HG02970 (cell line): Measurements from ENCODE around the gene MFNG.
"Not testable (repeated sequence)": the region's sequence is repeated elsewhere in the genome, so short reads cannot be mapped to it uniquely, and the experiment has no call there.

Experiments used
- ATAC-seq: cut with Tn5 transposase; IDR thresholded peaks from one replicate; pipeline ENCODE4 v1.9.1; 2021; ENCODE audit warnings: mild to moderate bottlenecking, moderate library complexity, moderate number of reproducible peaks; ENCODE audit not compliant: unreplicated experiment, low FRiP score

MFNG gene, protein sequence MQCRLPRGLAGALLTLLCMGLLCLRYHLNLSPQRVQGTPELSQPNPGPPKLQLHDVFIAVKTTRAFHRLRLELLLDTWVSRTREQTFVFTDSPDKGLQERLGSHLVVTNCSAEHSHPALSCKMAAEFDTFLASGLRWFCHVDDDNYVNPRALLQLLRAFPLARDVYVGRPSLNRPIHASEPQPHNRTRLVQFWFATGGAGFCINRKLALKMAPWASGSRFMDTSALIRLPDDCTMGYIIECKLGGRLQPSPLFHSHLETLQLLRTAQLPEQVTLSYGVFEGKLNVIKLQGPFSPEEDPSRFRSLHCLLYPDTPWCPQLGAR

DNA sequence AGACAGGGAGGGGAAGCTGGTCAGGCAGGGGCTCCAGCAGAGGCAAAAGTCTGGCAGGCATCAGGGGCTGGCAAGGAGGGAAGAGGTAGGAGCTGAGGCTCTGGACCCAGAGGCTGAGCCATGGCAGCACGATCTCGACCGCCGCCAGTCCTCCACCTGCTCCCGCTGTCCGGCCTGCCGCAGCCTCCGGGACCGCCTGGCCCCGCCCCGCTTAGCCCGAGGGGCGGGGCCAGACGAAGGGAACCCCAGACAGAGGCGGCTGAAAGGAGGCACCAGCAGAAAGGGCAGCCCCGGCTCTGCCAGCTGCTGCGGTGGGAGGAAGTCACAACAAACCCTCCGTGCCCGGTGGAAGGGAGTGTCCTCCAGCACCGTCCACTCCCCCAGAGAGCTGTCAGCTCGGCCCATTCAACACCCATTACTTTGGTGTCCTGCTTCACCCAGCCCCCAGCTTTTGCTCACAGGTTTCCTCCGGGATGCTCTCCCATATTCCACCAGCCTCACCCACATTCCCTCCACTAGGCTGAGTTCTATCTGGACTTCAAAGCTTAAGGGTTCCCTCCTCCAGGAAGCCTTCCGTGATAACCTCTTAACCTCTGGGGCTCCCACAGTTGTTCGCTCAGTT lies at the start of gene MFNG:
Gene MFNG, minus strand, starts transcription at position 161 of the 622 bp plus-strand sequence. CDS start 207 bp downstream, outside the sequence.
- peak; percentile 50 for ATAC-seq

DNA sequence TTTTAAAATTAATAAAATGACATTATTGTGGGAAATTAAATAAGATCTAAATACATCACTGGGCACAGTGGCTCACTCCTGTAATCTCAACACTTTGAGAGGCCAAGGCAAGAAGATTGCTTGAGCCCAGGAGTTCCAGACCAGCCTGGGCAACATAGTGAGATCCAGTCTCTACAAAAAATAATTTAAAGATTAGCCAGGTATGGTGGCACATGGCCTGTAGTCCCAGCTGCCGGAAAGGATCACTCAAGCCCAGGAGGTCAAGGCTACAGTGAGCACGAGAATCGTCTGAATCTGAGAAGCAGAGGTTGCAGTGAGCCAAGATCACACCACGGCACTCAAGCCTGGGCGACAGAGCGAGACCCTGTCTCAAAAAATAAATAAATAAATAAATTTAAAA lies 49.0 kb upstream of the MFNG start:
- no peak for ATAC-seq

- no peak for ATAC-seq
Observed at GRCh38 chr22:37534445-37534844, 48.3 kb upstream of the MFNG start.

GRCh38 chr22:37533995-37534394 lies 47.8 kb upstream of the MFNG start:
- no peak for ATAC-seq

- ATAC-seq: no peak
Observed at GRCh38 chr22:37529652-37530345, 43.6 kb upstream of the MFNG start.

- not testable (repeated sequence) for ATAC-seq
Observed at GRCh38 chr22:37527952-37528351, 41.8 kb upstream of the MFNG start.

DNA sequence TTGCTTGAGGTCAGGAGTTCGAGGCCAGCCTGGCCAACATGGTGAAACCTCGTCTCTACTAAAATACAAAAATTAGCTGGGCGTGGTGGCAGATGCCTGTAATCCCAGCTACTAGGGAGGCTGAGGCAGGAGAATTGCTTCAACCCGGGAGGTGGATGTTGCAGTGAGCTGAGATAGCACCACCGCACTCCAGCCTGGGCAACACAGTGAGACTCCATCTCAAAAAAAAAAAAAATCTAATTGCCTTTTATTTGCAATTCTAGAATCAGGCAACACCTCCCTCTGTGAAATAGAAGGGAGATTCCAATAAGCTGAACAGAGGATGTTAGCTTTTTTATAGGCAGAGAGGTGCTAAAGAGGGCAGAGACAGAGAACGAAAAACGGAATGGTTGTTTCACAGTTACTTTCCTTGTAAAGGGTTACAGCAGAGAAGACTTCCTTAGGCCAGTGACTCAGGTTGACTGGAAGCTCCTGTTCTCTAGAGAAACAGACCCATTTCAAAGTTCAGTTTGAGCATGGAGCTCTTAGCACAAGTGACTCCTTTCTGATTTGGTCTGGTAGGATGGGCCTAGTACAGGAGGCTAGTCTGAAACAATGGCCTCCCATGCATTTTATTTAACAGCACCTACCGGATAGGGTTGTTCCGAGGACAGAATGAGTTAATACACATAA lies 41.0 kb upstream of the MFNG start:
- ATAC-seq: not testable (repeated sequence)

DNA sequence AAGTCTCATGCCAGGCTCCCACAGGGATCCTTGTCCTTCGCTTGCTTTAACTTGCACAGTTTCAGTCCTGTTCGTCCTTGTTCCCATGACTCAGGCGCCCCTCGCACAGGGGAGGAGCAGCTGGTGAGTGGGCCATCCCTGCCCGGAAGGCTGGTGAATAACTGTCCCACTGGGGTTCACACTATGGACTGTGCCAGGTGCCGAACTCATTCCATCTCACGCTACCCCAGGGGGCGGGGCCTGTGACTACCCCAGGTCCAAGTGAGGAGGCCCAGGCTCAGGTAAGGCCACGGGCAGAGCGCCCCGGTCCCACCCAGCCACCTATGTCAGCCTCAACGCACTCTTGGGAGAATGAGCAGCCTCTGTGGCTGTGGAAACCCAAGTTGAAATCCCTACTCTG lies 40.2 kb upstream of the MFNG start:
- ATAC-seq: no peak

GRCh38 chr22:37525746-37526350 lies 39.7 kb upstream of the MFNG start:
- no peak for ATAC-seq

DNA sequence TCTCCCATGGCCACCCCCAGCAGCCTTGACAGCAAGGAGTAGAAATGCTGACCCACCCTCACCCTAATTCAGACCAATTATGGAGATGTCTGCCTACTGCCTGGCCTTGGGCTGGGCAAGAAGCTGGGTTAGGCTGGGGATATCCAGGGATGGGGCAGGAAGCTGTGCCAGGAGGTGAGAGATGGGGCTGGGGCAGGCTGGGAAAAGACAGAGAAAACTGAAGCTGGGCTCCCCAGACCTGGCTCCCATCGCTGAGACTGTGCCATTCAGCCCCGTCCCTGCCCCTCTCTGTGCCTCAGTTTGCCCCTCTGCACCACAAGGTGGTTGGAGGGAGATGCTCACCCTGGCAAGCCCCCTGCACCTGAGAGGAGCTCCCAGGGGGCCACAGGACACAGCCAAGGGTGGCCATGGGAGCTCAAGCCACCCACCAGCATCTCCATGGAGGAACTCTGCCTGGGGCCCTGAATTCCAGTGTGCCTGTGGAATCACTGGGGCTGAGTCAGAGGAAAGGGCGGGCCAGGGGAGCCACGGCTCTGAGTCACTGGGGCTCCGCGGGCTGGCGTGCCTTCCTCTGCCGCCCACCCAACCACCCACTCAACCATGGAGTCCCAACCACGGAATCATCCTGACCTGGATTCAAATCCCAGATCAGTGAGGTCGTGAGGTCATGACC lies 39.0 kb upstream of the MFNG start:
- ATAC-seq: no peak

- no peak for ATAC-seq
Observed at GRCh38 chr22:37522482-37522881, 36.3 kb upstream of the MFNG start.

GRCh38 chr22:37521236-37521739 lies 35.1 kb upstream of the MFNG start:
- no peak for ATAC-seq

- ATAC-seq: no peak
Observed at GRCh38 chr22:37520776-37521191, 34.6 kb upstream of the MFNG start.

DNA sequence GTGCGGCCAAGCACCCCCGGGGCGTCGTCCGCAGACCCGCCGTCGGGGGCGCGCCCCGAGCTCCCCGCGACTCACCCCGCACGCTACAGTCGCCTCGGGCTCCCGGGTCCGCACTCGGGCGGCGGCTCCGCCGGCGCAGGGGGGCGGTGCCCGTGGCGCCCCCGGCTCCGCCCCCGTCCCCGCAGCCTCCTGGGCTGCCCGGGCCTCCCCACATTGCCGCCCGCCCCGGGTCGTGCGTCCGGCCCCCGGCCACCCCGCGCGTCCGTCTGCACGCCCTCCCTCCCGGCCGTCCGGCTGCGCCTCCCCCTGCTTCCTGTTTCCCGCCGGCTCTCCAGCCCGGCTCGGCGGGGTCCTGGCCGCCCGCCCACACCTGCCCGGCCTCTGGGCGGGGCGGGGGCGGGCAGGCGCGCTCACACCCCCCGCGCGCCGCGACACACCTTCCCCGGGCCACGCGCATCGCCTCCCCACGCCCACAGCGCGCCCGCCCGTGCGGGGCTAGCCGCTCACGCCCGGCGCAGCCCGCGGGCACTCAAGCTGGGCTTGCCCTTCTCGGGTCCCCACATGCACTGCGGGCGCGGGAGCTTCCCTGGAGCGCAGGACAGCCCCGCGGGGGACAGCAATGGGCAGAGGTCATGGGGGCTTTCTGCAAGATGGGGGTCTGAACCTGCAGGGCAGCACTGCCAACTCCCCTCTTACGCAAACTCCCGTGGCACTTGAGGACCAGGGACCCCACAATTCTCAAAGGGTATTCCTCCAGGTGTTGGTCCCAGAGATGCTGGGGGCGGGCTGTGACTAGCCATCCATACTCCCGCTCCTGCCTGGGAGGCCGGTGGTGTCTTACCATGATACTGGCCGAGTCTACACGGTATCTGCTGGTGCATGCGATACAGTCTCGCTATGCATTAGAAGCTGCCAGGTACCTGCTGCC lies 33.3 kb upstream of the MFNG start, which contains the start of gene CARD10:
Gene CARD10, minus strand, starts transcription at position 148 of the 928 bp plus-strand sequence. CDS start 215 bp downstream, outside the sequence.
- no peak for ATAC-seq

GRCh38 chr22:37518509-37519267 lies 32.5 kb upstream of the MFNG start:
- no peak for ATAC-seq

DNA sequence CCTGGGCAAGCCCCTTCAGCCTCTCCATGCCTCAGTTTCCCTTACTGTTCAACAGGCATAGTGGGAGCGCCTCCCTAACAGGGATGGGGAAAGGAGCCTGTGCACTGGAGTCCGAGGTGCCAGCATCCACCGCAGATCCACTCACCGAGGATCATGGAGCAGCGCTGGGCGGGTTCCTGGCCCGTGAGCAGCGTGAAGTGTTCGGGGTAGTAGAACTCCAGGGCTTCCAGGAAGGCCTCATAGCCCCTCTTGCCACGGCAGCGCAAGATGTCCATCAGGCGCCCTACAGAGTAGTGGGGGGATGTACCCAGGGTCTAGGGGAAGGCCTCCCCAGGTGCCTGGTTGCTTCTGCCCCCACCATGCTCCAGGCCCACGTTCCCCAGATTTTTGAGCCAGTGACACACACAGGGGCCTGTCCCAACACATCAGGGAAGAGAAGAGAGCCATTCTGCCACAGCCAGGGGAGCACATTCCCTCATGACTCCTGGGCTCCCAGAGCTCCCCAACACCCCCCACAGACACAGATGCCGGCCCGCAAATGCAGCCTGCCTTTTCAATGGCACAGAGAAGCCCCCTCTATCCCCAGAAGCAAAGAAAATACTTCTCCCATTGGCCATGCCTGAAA lies 31.8 kb upstream of the MFNG start:
- no peak for ATAC-seq

GRCh38 chr22:37516456-37516855 lies 30.3 kb upstream of the MFNG start:
- ATAC-seq: no peak
